ENCODE results near the gene NNMT.
A peak's percentile ranks its signal among the peaks of the same experiment; 100 is the strongest.

NNMT gene

DNA sequence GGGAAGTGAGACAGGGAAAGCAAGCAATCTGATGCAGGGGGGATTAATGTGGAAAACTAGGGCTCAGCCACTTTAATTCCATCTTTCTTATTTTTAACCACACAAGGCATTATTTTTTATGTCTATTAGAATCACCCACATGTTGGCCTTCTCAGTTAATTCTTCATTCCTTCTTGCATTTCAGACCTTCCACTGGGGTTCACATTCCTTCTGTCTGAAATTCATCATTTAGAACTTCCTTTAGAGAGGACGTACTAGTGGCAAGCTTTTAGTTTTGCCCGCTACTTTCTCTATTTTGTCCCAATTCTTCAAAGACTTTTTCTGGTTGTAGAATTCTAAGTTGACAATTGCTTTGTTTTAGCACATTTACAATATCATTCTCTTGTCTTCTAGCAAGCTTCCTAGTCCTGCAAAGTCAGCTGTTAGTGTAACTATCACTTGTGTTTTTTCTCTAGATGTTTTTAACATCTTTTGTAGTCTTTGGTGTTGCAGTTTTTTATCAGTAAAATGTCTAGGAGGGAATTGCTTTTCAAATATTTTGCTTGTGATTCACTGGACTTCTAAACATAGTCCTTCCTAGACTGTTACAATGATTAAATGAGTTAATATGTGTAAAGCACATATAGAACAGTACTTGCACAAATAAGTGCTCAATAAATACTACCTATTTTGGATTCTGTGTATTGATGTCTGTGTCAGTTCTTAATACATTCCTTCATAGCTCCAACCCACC is 5.5 kb upstream of the NNMT start:
- Mint-ChIP-seq H3K4me3 (no peak overlapping the region), H3K9me3 (no peaks in the 10 kb centered on the region), H3K4me1 (no peaks in the 10 kb centered on the region), H3K36me3 (no peaks in the 10 kb centered on the region), H3K27ac (no peak overlapping the region), H3K27me3 (no peaks in the 10 kb centered on the region)

DNA sequence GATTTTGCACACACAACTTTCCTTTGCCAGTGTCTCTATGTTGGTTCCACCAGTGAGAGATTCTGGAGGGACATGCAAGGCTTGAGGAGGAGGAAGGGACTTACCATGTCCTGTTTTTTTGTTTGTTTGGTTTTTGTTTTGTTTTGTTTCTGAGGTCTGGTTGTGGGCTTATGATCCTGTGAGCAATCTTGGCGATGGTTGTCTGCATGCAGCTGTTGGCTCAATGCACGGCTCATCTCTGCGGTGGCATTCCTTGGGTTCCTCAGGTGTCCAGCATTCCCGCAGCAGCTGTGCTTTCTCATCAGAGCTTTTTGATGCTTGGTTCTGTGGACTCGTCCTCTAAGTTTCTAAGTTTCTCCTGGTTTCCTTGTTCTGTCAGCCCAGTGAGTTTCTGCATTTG is 4.8 kb upstream of the NNMT start:
- Mint-ChIP-seq H3K27ac (no peak overlapping the region), H3K9me3 (no peaks in the 10 kb centered on the region), H3K36me3 (no peaks in the 10 kb centered on the region), H3K4me1 (no peaks in the 10 kb centered on the region), H3K27me3 (no peaks in the 10 kb centered on the region), H3K4me3 (no peak overlapping the region)

DNA sequence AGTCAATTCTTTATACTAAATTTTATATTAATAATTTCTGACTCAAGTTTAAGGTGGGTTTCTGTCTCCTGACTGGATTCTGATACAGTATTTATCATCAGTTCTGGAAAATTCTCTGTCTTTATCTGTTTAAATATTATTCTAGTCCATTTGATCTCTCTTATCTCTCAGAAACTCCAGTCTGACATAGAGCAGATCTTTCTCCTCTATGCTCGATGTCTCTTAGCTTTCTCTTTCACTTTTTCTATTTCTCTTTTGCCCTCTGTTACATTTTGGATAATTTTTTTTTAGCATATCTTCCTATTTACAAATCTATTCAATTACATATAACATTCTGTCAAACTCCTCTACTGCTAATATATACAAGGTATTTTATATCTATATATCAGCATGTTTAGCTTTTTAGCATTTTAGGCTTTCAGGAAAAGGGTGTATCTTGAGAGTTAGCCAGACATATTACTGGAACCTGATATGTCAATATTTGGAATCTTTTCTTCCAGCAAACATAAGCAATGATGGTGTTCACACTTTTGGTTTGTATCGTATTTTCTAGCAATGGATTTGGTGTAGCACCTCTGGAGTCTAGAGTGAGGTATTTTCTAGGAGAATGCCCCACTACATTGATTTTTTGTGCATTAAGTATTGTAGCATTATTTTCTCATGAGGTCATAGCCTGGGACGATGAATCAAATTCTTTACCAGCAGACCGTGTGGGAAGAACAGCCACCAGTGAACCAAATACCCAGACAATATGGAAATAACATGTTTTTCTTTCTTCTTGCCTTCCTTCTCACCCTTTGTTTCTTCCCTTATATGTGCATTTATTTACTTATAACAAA is 4.1 kb upstream of the NNMT start:
- no peaks in the 10 kb centered on the region for H3K9me3 Mint-ChIP-seq
- peak overlapping the region; percentile 13 for H3K4me3 Mint-ChIP-seq
- H3K4me1 Mint-ChIP-seq = no peaks in the 10 kb centered on the region
- no peaks in the 10 kb centered on the region for H3K27me3 Mint-ChIP-seq
- no peaks in the 10 kb centered on the region for H3K36me3 Mint-ChIP-seq
- no peak overlapping the region for H3K27ac Mint-ChIP-seq

DNA sequence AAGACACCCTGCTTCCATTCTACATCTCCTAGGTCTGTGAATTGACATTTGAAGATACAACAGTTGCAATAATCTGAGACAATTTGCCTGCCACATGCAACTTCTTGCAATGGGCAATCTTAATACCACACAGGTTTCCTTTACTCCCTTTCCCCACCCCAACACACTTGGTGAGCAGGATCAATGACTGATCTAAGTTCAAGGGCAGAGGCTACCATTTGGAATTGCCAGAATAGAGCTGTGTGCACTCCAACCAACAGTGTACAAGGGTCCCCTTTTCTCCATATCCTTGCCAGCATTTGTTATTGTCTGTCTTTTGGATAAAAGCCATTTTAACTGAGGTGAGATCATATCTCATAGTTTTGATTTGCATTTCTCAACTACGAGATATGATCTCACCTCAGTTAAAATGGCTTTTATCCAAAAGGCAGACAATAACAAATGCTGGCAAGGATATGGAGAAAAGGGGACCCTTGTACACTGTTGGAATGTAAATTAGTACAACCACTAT is 2.9 kb upstream of the NNMT start:
- no peak overlapping the region for H3K4me3 Mint-ChIP-seq
- H3K9me3 Mint-ChIP-seq = no peaks in the 10 kb centered on the region
- H3K4me1 Mint-ChIP-seq = no peaks in the 10 kb centered on the region

DNA sequence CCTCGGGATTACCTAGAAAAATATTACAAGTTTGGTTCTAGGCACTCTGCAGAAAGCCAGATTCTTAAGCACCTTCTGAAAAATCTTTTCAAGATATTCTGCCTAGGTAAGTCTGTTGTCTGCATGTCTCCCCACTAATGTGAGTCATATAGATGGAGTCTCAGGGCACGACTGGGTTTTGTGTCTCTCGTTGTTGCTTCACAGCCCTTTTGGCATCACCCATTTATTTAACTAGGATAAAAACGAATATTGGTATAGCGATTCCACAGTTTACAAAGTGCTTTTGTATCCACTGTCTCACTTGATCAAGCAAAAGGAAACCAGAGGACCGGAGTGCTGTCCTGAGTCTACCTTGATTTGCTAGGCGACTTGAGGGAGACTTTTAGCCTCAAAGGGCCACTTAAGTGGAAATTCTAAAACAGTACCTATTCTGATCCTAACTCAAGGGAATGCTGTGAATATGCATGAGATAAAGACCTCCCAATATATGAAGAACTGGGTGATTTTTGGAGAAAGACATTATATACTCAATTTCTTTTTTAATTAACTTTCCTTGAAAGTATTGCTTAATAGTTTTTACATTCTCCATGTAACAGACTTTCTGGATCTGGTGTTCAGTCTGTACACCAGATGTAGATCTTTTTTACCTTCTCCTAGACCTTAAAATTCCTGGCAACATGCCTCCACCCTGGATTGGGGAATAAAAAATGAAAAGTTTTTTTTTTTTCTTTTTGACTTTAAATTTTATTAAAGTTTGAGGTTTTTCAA is 590 bp downstream of the NNMT start:
- no peaks in the 10 kb centered on the region for H3K4me1 Mint-ChIP-seq
- H3K9me3 Mint-ChIP-seq = peaks cover 6% of the 10 kb centered on the region
- H3K36me3 Mint-ChIP-seq = peaks cover 2% of the 10 kb centered on the region
- H3K27me3 Mint-ChIP-seq = peaks cover 1% of the 10 kb centered on the region
- H3K27ac Mint-ChIP-seq = no peak overlapping the region
- H3K4me3 Mint-ChIP-seq = no peak overlapping the region

More for the DNA sequence above, 2.9 kb upstream of the NNMT start:
- H3K27me3 Mint-ChIP-seq = no peaks in the 10 kb centered on the region
- no peak overlapping the region for H3K27ac Mint-ChIP-seq
- H3K36me3 Mint-ChIP-seq = no peaks in the 10 kb centered on the region

DNA sequence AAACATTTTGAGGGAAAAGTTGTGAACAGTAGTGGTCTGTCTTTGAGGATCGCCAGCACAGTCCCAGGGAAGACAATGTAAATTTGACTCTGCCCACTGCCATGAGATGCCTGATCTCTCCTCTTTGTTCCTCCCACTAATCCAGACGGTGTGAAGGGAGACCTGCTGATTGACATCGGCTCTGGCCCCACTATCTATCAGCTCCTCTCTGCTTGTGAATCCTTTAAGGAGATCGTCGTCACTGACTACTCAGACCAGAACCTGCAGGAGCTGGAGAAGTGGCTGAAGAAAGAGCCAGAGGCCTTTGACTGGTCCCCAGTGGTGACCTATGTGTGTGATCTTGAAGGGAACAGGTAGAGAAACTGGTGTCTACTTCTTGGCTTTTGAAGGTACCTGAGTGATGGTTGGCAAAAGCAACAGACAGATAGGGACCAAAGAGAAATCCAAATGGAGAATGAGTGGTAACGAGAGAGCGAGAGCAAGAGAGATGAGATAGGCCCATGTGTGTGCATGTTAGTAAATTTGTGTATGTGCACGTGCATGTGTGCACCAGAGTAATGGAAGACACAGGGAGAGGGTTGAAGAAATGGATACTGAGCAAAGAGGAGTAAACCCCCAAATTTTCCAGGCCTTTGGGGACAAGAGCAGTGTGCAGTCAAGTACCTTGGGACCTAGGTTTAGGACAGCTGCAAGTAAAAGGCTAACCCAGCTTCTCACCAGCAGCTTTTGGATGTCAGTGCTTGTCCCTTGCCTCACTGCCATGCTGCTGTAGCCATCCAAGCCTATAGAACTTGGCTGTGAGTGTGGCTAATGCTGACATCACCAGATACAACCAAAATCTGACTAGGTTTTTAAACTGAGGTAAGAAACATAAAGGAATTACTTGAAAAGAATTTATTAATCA is 1.9 kb downstream of the NNMT start:
- no peak overlapping the region for H3K27ac Mint-ChIP-seq

DNA sequence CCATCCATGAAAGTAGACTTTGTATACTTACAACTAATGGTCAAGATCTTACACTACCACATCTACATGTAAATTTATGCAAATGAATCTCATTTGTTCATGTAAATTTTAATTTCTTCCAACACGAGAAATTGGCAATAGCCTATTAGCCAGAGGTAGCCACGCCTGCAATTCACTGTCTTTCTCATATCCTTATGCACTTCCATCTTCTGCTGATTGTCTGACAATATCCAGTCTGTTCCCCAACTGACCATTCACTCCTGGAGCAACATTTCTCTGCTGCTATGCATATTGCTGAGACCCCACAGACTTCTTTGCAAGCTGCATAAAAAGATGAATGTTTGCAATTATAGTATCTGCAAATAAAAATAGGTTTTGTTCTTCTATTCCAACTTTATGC is 2.5 kb downstream of the NNMT start:
- Mint-ChIP-seq H3K27me3 (peaks cover 1% of the 10 kb centered on the region), H3K27ac (no peak overlapping the region), H3K9me3 (peaks cover 11% of the 10 kb centered on the region), H3K4me1 (no peaks in the 10 kb centered on the region), H3K36me3 (peaks cover 4% of the 10 kb centered on the region), H3K4me3 (no peak overlapping the region)

More for the DNA sequence above, 1.9 kb downstream of the NNMT start:
- H3K36me3 Mint-ChIP-seq = peaks cover 4% of the 10 kb centered on the region
- no peaks in the 10 kb centered on the region for H3K4me1 Mint-ChIP-seq
- H3K4me3 Mint-ChIP-seq = no peak overlapping the region
- peaks cover 11% of the 10 kb centered on the region for H3K9me3 Mint-ChIP-seq
- peaks cover 1% of the 10 kb centered on the region for H3K27me3 Mint-ChIP-seq

DNA sequence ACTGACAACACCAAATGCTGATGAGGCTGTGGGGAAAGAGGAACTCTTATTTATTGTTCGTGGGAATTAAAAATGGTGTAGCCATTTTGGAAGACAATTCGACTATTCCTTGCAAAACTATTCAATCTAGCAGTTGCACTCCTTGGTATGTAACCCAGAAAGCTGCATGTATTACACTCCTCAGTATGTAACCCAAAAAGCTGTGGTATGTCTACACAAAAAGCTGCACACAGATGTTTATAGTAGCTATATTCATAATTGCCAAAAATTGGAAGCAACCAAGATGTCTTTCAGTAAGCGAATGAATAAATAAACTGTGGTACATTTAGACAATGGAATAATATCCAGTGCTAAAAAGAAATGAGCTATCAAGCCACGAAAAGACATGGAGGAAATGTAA is 4.9 kb downstream of the NNMT start:
- H3K36me3 Mint-ChIP-seq = peaks cover 4% of the 10 kb centered on the region
- no peaks in the 10 kb centered on the region for H3K4me1 Mint-ChIP-seq
- H3K27ac Mint-ChIP-seq = no peak overlapping the region
- peaks cover 11% of the 10 kb centered on the region for H3K9me3 Mint-ChIP-seq
- no peak overlapping the region for H3K4me3 Mint-ChIP-seq
- peaks cover 1% of the 10 kb centered on the region for H3K27me3 Mint-ChIP-seq

DNA sequence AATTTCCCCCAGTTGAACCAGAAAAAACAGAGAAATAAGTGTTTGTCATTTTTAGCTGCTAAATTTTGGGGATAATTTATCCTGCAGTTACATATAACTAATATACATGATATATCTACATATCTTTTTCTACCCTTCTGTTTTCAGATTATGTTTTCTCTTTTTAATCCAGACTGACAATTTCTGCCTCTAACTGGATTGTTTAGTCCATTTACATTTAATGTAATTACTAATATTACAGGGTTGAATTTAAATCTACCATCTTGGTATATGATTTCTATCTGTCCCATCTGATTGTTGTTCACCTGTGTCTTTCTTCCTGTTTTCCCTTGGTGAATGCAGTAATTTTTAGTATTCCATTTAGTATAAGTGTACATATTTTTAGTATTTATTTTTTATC is 5.7 kb downstream of the NNMT start:
- peaks cover 4% of the 10 kb centered on the region for H3K36me3 Mint-ChIP-seq
- peaks cover 11% of the 10 kb centered on the region for H3K9me3 Mint-ChIP-seq
- H3K27me3 Mint-ChIP-seq = peaks cover 1% of the 10 kb centered on the region
- H3K27ac Mint-ChIP-seq = no peak overlapping the region
- no peak overlapping the region for H3K4me3 Mint-ChIP-seq
- peaks cover 2% of the 10 kb centered on the region for H3K4me1 Mint-ChIP-seq

DNA sequence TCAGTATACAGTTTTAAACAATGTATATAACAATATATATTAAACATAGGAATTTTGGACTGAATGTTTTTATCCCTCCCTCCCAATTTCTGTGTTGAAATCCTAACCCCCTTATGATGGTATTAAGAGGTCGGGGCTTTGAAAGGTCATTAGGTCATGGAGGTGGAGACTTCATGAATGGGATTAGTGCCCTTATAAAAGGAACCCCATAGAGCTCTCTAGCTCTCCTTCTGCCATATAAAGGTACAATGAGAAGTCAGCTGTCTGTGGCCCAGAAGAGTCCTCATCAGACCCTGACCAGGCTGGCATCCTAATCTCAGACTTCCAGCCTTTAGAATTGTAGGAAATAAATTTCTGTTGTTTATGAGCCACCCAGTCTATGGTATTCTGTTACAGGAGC is 6.5 kb downstream of the NNMT start:
- H3K36me3 Mint-ChIP-seq = peaks cover 4% of the 10 kb centered on the region
- H3K9me3 Mint-ChIP-seq = peaks cover 11% of the 10 kb centered on the region
- H3K4me1 Mint-ChIP-seq = peaks cover 9% of the 10 kb centered on the region
- peaks cover 1% of the 10 kb centered on the region for H3K27me3 Mint-ChIP-seq
- H3K4me3 Mint-ChIP-seq = no peak overlapping the region
- no peak overlapping the region for H3K27ac Mint-ChIP-seq

DNA sequence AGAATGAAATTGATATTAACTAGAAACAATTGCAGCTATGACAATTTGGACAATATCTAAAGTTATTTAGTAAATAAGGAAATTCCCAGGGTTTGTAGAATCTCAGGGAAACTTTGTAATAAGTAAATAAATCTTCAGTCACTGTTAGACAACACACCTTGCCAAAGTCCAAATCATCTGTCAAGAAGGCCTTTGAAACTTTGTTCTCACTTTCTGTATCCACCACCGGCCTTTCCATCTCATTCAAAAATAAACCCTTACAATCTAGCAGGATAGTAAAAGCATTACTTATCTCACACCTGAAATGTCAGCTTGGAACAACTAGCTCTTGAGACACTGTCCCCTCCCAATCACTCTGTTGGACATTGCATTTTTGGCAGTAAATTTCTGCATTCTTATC is 7.9 kb downstream of the NNMT start:
- Mint-ChIP-seq H3K4me1 (peaks cover 15% of the 10 kb centered on the region), H3K36me3 (peaks cover 4% of the 10 kb centered on the region), H3K27ac (no peak overlapping the region), H3K9me3 (peaks cover 11% of the 10 kb centered on the region), H3K4me3 (no peak overlapping the region), H3K27me3 (peaks cover 3% of the 10 kb centered on the region)

DNA sequence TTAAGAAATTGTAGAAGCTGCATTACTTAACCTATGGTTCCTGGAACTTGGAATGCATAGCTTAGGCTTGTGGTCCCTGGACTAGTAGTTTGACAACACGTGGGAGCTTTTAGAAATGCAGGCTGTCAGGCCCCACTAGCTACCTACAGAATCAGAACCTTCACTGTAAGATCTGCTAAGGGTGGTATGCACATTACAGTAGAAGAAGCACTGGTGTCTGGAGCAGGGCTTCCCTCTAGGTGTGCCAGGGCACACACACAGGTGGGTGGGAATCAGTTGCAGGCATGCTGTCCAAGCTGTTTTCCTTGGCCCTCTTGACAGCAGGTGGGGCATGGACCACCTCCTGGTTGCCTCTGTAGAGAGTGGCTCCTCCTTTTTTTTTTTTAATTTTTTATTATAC is 8.8 kb downstream of the NNMT start:
- H3K27me3 Mint-ChIP-seq = peaks cover 2% of the 10 kb centered on the region
- peaks cover 15% of the 10 kb centered on the region for H3K4me1 Mint-ChIP-seq
- no peak overlapping the region for H3K4me3 Mint-ChIP-seq
- H3K36me3 Mint-ChIP-seq = peaks cover 2% of the 10 kb centered on the region
- peaks cover 5% of the 10 kb centered on the region for H3K9me3 Mint-ChIP-seq
- H3K27ac Mint-ChIP-seq = no peak overlapping the region

DNA sequence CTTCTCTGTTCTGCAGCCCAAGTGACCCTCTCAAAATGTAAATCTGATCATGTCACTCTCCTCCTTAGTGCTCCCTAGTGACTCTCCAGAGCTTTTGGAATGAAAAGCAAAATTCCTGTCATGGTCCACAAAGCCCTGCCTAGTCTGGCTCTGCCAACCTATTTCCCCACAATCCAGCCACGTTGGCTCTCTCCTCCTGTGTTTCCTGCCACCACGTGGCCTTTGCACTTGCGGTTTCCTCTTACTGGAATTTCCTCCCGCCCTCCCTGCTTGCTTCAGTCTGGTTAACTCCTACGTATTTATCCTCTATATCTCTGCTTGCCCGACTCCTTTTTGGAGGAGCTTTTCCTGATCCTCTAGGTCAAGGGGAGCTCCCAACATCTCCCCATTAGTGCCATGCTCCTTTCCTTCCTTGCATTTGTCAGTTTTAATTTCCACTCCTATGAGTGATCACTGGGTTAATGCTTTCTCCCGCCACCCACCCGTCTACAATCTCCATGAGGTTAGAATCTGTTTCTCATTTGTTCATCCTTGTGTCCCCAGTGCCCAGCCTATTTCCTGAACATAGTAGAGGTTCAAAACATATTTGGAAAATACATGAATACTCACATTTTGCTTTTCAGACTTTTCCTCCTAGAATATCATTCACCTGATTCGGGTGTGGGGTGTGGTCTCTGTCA is 11.5 kb downstream of the NNMT start:
- H3K4me1 Mint-ChIP-seq = peaks cover 15% of the 10 kb centered on the region
- no peak overlapping the region for H3K4me3 Mint-ChIP-seq
- peaks cover 7% of the 10 kb centered on the region for H3K27me3 Mint-ChIP-seq
- H3K27ac Mint-ChIP-seq = peak overlapping the region; percentile 5
- no peaks in the 10 kb centered on the region for H3K9me3 Mint-ChIP-seq
- H3K36me3 Mint-ChIP-seq = no peaks in the 10 kb centered on the region

DNA sequence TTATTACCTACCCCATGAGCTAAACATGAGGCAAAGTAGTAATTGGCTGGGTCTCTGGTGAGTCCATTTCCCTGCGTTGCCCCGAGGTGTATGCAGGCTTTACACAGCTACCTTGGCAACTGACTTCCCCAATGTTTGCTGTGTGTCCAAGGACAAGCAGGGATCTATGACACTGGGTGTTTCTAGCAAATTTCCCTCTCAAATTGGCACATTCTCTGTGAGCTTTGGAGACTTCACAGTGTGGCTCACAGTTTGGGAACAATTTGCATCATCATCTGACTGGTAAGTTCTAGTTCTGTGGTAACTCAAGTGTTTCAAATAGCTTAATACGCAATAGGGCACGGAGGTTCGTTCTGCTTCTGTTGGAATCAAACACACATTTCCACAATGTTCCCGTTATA is 12.5 kb downstream of the NNMT start:
- no peak overlapping the region for H3K27ac Mint-ChIP-seq
- H3K27me3 Mint-ChIP-seq = peaks cover 7% of the 10 kb centered on the region
- H3K36me3 Mint-ChIP-seq = no peaks in the 10 kb centered on the region

More for the DNA sequence above, 12.5 kb downstream of the NNMT start:
- Mint-ChIP-seq H3K4me1 (peaks cover 15% of the 10 kb centered on the region), H3K9me3 (no peaks in the 10 kb centered on the region), H3K4me3 (no peak overlapping the region)
